ENCODE measurements around the gene VPS37D.

GRCh38 chr7:73716318-73716890 is 48.8 kb downstream of the VPS37D start:
- TF ChIP-seq CTCF (IDR thresholded peaks at IDR 0.05) (no peak), POLR2A (IDR thresholded peaks at IDR 0.05) (no peak)
